ENCODE results near the gene DHX15.

DHX15 gene

GRCh38 chr4:24570172-24570571 is 14.2 kb downstream of the DHX15 start:
- H2BK12ac ChIP-seq (ENCODE audit: low read length): no peak overlapping the region
- no peak overlapping the region for H2AK5ac ChIP-seq (ENCODE audit: low read depth, low read length)
- DNase-seq (ENCODE audit: low spot score): no peak
- no peak overlapping the region for H3K18ac ChIP-seq (ENCODE audit: low read length)
- H3K27ac ChIP-seq (replicated peaks; ENCODE audit: low read length): no peak overlapping the region
- peaks cover 1% of the 10 kb centered on the region for H3K79me1 ChIP-seq (ENCODE audit: low read depth, low read length)
- no peak overlapping the region for H2BK120ac ChIP-seq (ENCODE audit: low read depth, low read length)
- H3K9ac ChIP-seq (ENCODE audit: low read depth, low read length, poor library complexity): no peak overlapping the region
- H3K4me1 ChIP-seq (ENCODE audit: control insufficient read depth in 2 of 2, insufficient read depth in 1 of 2, low read depth in 1 of 2, low read length in 2 of 2): peaks cover 0 to 2% of the 10 kb centered on the region in 2 donors
- H4K91ac ChIP-seq (ENCODE audit: low read depth, low read length, poor library complexity): no peak overlapping the region
- peaks cover 2 to 26% of the 10 kb centered on the region in 2 donors for H3K9me3 ChIP-seq (replicated peaks in 1 of 2; ENCODE audit: control insufficient read depth in 2 of 2, insufficient read depth in 1 of 2, low read depth in 1 of 2, low read length in 2 of 2)
- H3K4ac ChIP-seq (ENCODE audit: low read length): no peak overlapping the region
- WGBS, 2 donors (ENCODE audit: extremely low coverage in 2 of 2, insufficient read length in 2 of 2, insufficient replicate concordance in 1 of 2): no CpG with 5 or more reads among the region's 1 CpG
- H2BK15ac ChIP-seq (ENCODE audit: low read length): no peak overlapping the region
- H3K4me3 ChIP-seq (ENCODE audit: low read length in 2 of 2): no peak overlapping the region
- H2AFZ ChIP-seq (ENCODE audit: low read length): no peak overlapping the region
- no peaks in the 10 kb centered on the region for H3K27me3 ChIP-seq (ENCODE audit: control insufficient read depth in 3 of 3, insufficient read depth in 3 of 3, low read depth in 1 of 3, low read length in 3 of 3)
- H3K23ac ChIP-seq (ENCODE audit: low read depth, low read length, poor library complexity): no peak overlapping the region
- H3K36me3 ChIP-seq (replicated peaks in 1 of 2; ENCODE audit: control insufficient read depth in 2 of 2, insufficient read depth in 2 of 2, low read length in 2 of 2): peaks cover 12 to 97% of the 10 kb centered on the region in 2 donors
- no peak overlapping the region for H3K4me2 ChIP-seq (ENCODE audit: insufficient read depth, low read length, poor library complexity, severe bottlenecking)
- H2BK5ac ChIP-seq (ENCODE audit: low read length): no peak overlapping the region
- H3K14ac ChIP-seq (ENCODE audit: low read length): no peak overlapping the region
- H4K8ac ChIP-seq (ENCODE audit: low read depth, low read length): no peak overlapping the region

- DNase-seq (ENCODE audit: low spot score): no peak
- Histone ChIP-seq H3K4me3 (ENCODE audit: low read length in 2 of 2) (no peak overlapping the region), H3K79me1 (ENCODE audit: low read depth, low read length) (peaks cover 1% of the 10 kb centered on the region), H3K23ac (ENCODE audit: low read depth, low read length, poor library complexity) (no peak overlapping the region), H3K36me3 (replicated peaks in 1 of 2; ENCODE audit: control insufficient read depth in 2 of 2, insufficient read depth in 2 of 2, low read length in 2 of 2) (peaks cover 12 to 97% of the 10 kb centered on the region in 2 donors), H3K4me2 (ENCODE audit: insufficient read depth, low read length, poor library complexity, severe bottlenecking) (no peak overlapping the region), H3K14ac (ENCODE audit: low read length) (no peak overlapping the region), H3K9ac (ENCODE audit: low read depth, low read length, poor library complexity) (no peak overlapping the region), H3K4ac (ENCODE audit: low read length) (no peak overlapping the region), H2AFZ (ENCODE audit: low read length) (no peak overlapping the region), H4K8ac (ENCODE audit: low read depth, low read length) (no peak overlapping the region), H3K4me1 (ENCODE audit: control insufficient read depth in 2 of 2, insufficient read depth in 1 of 2, low read depth in 1 of 2, low read length in 2 of 2) (peaks cover 0 to 2% of the 10 kb centered on the region in 2 donors), H2BK120ac (ENCODE audit: low read depth, low read length) (no peak overlapping the region), H2AK5ac (ENCODE audit: low read depth, low read length) (no peak overlapping the region), H2BK5ac (ENCODE audit: low read length) (no peak overlapping the region), H3K18ac (ENCODE audit: low read length) (no peak overlapping the region), H2BK12ac (ENCODE audit: low read length) (no peak overlapping the region), H3K27me3 (ENCODE audit: control insufficient read depth in 3 of 3, insufficient read depth in 3 of 3, low read depth in 1 of 3, low read length in 3 of 3) (no peaks in the 10 kb centered on the region), H3K9me3 (replicated peaks in 1 of 2; ENCODE audit: control insufficient read depth in 2 of 2, insufficient read depth in 1 of 2, low read depth in 1 of 2, low read length in 2 of 2) (peaks cover 2 to 28% of the 10 kb centered on the region in 2 donors), H3K27ac (replicated peaks; ENCODE audit: low read length) (no peak overlapping the region), H4K91ac (ENCODE audit: low read depth, low read length, poor library complexity) (no peak overlapping the region), H2BK15ac (ENCODE audit: low read length) (no peak overlapping the region)
- no CpG with 5 or more reads among the region's 2 CpGs for WGBS, 2 donors (ENCODE audit: extremely low coverage in 2 of 2, insufficient read length in 2 of 2, insufficient replicate concordance in 1 of 2)
Measured at GRCh38 chr4:24569662-24570061, 14.7 kb downstream of the DHX15 start.

- Histone ChIP-seq H3K4me3 (ENCODE audit: low read length in 2 of 2) (no peak overlapping the region), H4K8ac (ENCODE audit: low read depth, low read length) (no peak overlapping the region), H3K14ac (ENCODE audit: low read length) (no peak overlapping the region), H3K27ac (replicated peaks; ENCODE audit: low read length) (no peak overlapping the region), H3K27me3 (ENCODE audit: control insufficient read depth in 3 of 3, insufficient read depth in 3 of 3, low read depth in 1 of 3, low read length in 3 of 3) (no peaks in the 10 kb centered on the region), H2AK5ac (ENCODE audit: low read depth, low read length) (no peak overlapping the region), H4K91ac (ENCODE audit: low read depth, low read length, poor library complexity) (no peak overlapping the region), H2BK12ac (ENCODE audit: low read length) (no peak overlapping the region), H3K79me1 (ENCODE audit: low read depth, low read length) (peaks cover 1% of the 10 kb centered on the region), H3K9me3 (replicated peaks in 1 of 2; ENCODE audit: control insufficient read depth in 2 of 2, insufficient read depth in 1 of 2, low read depth in 1 of 2, low read length in 2 of 2) (peaks cover 0 to 29% of the 10 kb centered on the region in 2 donors), H2BK5ac (ENCODE audit: low read length) (no peak overlapping the region), H3K4me2 (ENCODE audit: insufficient read depth, low read length, poor library complexity, severe bottlenecking) (no peak overlapping the region), H2AFZ (ENCODE audit: low read length) (no peak overlapping the region), H3K18ac (ENCODE audit: low read length) (no peak overlapping the region), H3K23ac (ENCODE audit: low read depth, low read length, poor library complexity) (no peak overlapping the region), H3K36me3 (replicated peaks in 1 of 2; ENCODE audit: control insufficient read depth in 2 of 2, insufficient read depth in 2 of 2, low read length in 2 of 2) (peaks cover 11 to 96% of the 10 kb centered on the region in 2 donors), H3K4ac (ENCODE audit: low read length) (no peak overlapping the region), H3K9ac (ENCODE audit: low read depth, low read length, poor library complexity) (no peak overlapping the region), H2BK15ac (ENCODE audit: low read length) (no peak overlapping the region), H2BK120ac (ENCODE audit: low read depth, low read length) (no peak overlapping the region), H3K4me1 (ENCODE audit: control insufficient read depth in 2 of 2, insufficient read depth in 1 of 2, low read depth in 1 of 2, low read length in 2 of 2) (peaks cover 0 to 2% of the 10 kb centered on the region in 2 donors)
- no peak for DNase-seq (ENCODE audit: low spot score)
Measured at GRCh38 chr4:24568425-24568824, 15.9 kb downstream of the DHX15 start.

- Histone ChIP-seq H4K91ac (ENCODE audit: low read depth, low read length, poor library complexity) (no peak overlapping the region), H3K4me1 (ENCODE audit: control insufficient read depth in 2 of 2, insufficient read depth in 1 of 2, low read depth in 1 of 2, low read length in 2 of 2) (no peaks in the 10 kb centered on the region), H3K27ac (replicated peaks; ENCODE audit: low read length) (no peak overlapping the region), H2AFZ (ENCODE audit: low read length) (no peak overlapping the region), H3K14ac (ENCODE audit: low read length) (no peak overlapping the region), H3K4me2 (ENCODE audit: insufficient read depth, low read length, poor library complexity, severe bottlenecking) (no peak overlapping the region), H3K79me1 (ENCODE audit: low read depth, low read length) (peaks cover 1% of the 10 kb centered on the region), H3K4me3 (ENCODE audit: low read length in 2 of 2) (no peak overlapping the region), H4K8ac (ENCODE audit: low read depth, low read length) (no peak overlapping the region), H3K9me3 (replicated peaks in 1 of 2; ENCODE audit: control insufficient read depth in 2 of 2, insufficient read depth in 1 of 2, low read depth in 1 of 2, low read length in 2 of 2) (peaks cover 0 to 31% of the 10 kb centered on the region in 2 donors), H2BK5ac (ENCODE audit: low read length) (no peak overlapping the region), H3K23ac (ENCODE audit: low read depth, low read length, poor library complexity) (no peak overlapping the region), H3K9ac (ENCODE audit: low read depth, low read length, poor library complexity) (no peak overlapping the region), H3K27me3 (ENCODE audit: control insufficient read depth in 3 of 3, insufficient read depth in 3 of 3, low read depth in 1 of 3, low read length in 3 of 3) (no peaks in the 10 kb centered on the region), H2BK12ac (ENCODE audit: low read length) (no peak overlapping the region), H2AK5ac (ENCODE audit: low read depth, low read length) (no peak overlapping the region), H3K4ac (ENCODE audit: low read length) (no peak overlapping the region), H2BK15ac (ENCODE audit: low read length) (no peak overlapping the region), H2BK120ac (ENCODE audit: low read depth, low read length) (no peak overlapping the region), H3K36me3 (replicated peaks in 1 of 2; ENCODE audit: control insufficient read depth in 2 of 2, insufficient read depth in 2 of 2, low read length in 2 of 2) (peaks cover 14 to 95% of the 10 kb centered on the region in 2 donors), H3K18ac (ENCODE audit: low read length) (no peak overlapping the region)
- DNase-seq (ENCODE audit: low spot score): no peak
Measured at GRCh38 chr4:24565054-24565453, 19.3 kb downstream of the DHX15 start.

All from neuronal stem cell (in vitro differentiated cells).